Heart left ventricle (tissue), 16 donors: ENCODE measurements around the gene CADM2. TPM values are rescaled to one million over a fixed set of nuclear protein-coding genes. Genes with fewer than 3 reads are reported as not detected.

Experiments used
- ATAC-seq, 4 donors: fragments of 200-7000 bp; cut with Tn5 transposase; one replicate each; pipeline ENCODE4 v1.9.1; 2020 to 2022; ENCODE audit warnings: moderate library complexity in 4 of 4, mild to moderate bottlenecking in 3 of 4, moderate number of reproducible peaks in 1 of 4
- DNase-seq, 5 donors: peaks; one replicate each; pipeline ENCODE4 v3.0.0-alpha.2; 2020
- H3K27ac ChIP-seq, 12 donors: fragments of 200-600 bp; sonication (generic) in 4 of 12; one replicate each; pipeline versions ENCODE4 v1.5.0 to v1.8.0; 2016 to 2022; ENCODE audit warnings: mild to moderate bottlenecking in 2 of 12
- H3K27me3 ChIP-seq, 9 donors: fragments of 200-600 bp; sonication (generic) in 2 of 9; one replicate each; pipeline versions ENCODE4 v1.5.1 to v1.8.0; 2016 to 2022; ENCODE audit warnings: mild to moderate bottlenecking in 3 of 9
- H3K36me3 ChIP-seq, 9 donors: fragments of 200-600 bp; sonication (generic) in 2 of 9; one replicate each; pipeline versions ENCODE4 v1.5.0 to v1.8.0; 2018 to 2022; ENCODE audit warnings: mild to moderate bottlenecking in 2 of 9
- H3K4me1 ChIP-seq, 12 donors: fragments of 200-600 bp; sonication (generic) in 4 of 12; one replicate each; pipeline versions ENCODE4 v1.5.0 to v1.8.0; 2016 to 2022; ENCODE audit warnings: mild to moderate bottlenecking in 3 of 12
- H3K4me3 ChIP-seq, 12 donors: fragments of 200-600 bp; sonication (generic) in 4 of 12; one replicate each; pipeline versions ENCODE4 v1.5.0 to v1.8.0; 2017 to 2022; ENCODE audit warnings: mild to moderate bottlenecking in 9 of 12, moderate library complexity in 4 of 12
- H3K9me3 ChIP-seq, 12 donors: fragments of 200-600 bp; sonication (generic) in 4 of 12; one replicate each; pipeline versions ENCODE4 v1.5.0 to v1.8.0; 2016 to 2022; ENCODE audit warnings: mild to moderate bottlenecking in 1 of 12
- CTCF ChIP-seq, 12 donors: fragments of 200-600 bp; sonication (generic) in 4 of 12; IDR thresholded peaks; one replicate each; pipeline versions ENCODE4 v1.5.0 to v1.8.0; 2018 to 2022; ENCODE audit warnings: antibody characterized with exemption in 12 of 12, mild to moderate bottlenecking in 5 of 12
- POLR2A ChIP-seq, 2 donors: fragments of 450-650 bp; IDR thresholded peaks; one replicate each; pipeline ENCODE4 v1.6.1; 2017; ENCODE audit warnings: antibody characterized with exemption in 2 of 2, mild to moderate bottlenecking in 2 of 2, moderate library complexity in 2 of 2
- WGBS, 4 donors: extraction: QIAGEN DNeasy Blood & Tissue Kit in 2 of 4; methylation state at CpG; one replicate each; pipeline versions ENCODE4 v1.1.5 to v1.1.7; 2013 to 2018; 5-methylcytosine and 5-hydroxymethylcytosine counted together
- intact Hi-C, 10 donors: fragments of 100-400 bp; cut with DNase I; formaldehyde crosslinking; loops; one replicate each; pipeline versions ENCODE4 v1.11.1 to v1.14.2; 2022
- polyA plus RNA-seq, 2 donors: library from polyadenylated mRNA; stranded (reverse); fragments of 200-250 nt; gene quantifications; one replicate each; pipeline ENCODE4 v1.2.3, GENCODE V29; 2013
- total RNA-seq, 9 donors: library from RNA; depleted of rRNA in 2 of 9; stranded (reverse); fragments of >200 nt in 2 of 9; fragmentation: NEBNext Ultra II Directional in 3 of 9; extraction: Animal tissue kit (Norgen Biotek cat#: 25700) in 3 of 9; gene quantifications; one replicate each; pipeline versions ENCODE4 v1.1.0 to v1.2.4, GENCODE V29; 2016 to 2023
- donor health status: ischemic (EF 13 %, LVEDD 7.1; RV severe dilation, severe dysfunction).
- donor health status: healthy with polysubstance abuse.
- donor health status: DM: no; HTN: yes; CAD: no.
- donor health status: DM: no; HTN: no; CAD: no.
- donor health status: ischemic (EF 25% LVEDD 6.9; RV normal size, moderate dysfunction).
- donor health status: ischemic (EF 25% LVEDD 5.7; RV mildly dilated, moderate dysfunction).
- donor health status: healthy.
- donor health status: DM: yes; HTN: yes; CAD: no.
- donor health status: ischemic (EF 35%, LVEDD 5.7; RV mildly dilated, moderate dysfunction).
- donor health status: nonischemic (EF 11% LVEDD 7.7; RV severe dilation, severe dysfunction).
- donor health status: DM: yes; HTN: yes; CAD: no.
- donor health status: PGD.
- donor health status: ischemic (EF 29% LVEDD 5.4; RV normal size, mild dysfunction).
- donor health status: nonischemic (EF 23%, LVEDD 6.1; RV moderate dilation, normal function).

The CADM2 gene
- total and polyA plus RNA-seq, 11 donors, result 0.19 to 2.3 (median 0.69) TPM

GRCh38 chr3:85508659-85509058 lies 549.9 kb downstream of the CADM2 start:
- H3K27ac ChIP-seq, result no peak overlapping the region
- no peak overlapping the region for H3K4me3 ChIP-seq
- intact Hi-C loops, result no loop called here
- DNase-seq (no peak), ATAC-seq (no peak)
- no peaks in the 10 kb centered on the region for H3K36me3 ChIP-seq
- H3K9me3 ChIP-seq, result no peaks in the 10 kb centered on the region
- WGBS, 4 donors, result 53 to 74% (median 59%) methylated on average over 2 of the region's 2 CpGs
- TF ChIP-seq CTCF (IDR thresholded peaks at IDR 0.05) (no peak), POLR2A (IDR thresholded peaks at IDR 0.05) (no peak)
- no peaks in the 10 kb centered on the region for H3K4me1 ChIP-seq
- no peaks in the 10 kb centered on the region for H3K27me3 ChIP-seq

GRCh38 chr3:85516146-85516545 lies 557.4 kb downstream of the CADM2 start:
- TF ChIP-seq CTCF (IDR thresholded peaks at IDR 0.05), result no peak
- no peak for TF ChIP-seq POLR2A (IDR thresholded peaks at IDR 0.05)
- intact Hi-C loops, result loop anchor here in 1 of 10 donors (5.0 kb wide), 1 partner anchor 414 kb away; no protein-coding TSS in a partner anchor
- Histone ChIP-seq H3K27me3 (no peaks in the 10 kb centered on the region), H3K4me1 (no peaks in the 10 kb centered on the region), H3K4me3 (no peak overlapping the region), H3K36me3 (no peaks in the 10 kb centered on the region), H3K27ac (no peak overlapping the region), H3K9me3 (peaks cover 0 to 6% (median 0%) of the 10 kb centered on the region in 12 donors)
- ATAC-seq, result no peak
- DNase-seq, result no peak

DNA sequence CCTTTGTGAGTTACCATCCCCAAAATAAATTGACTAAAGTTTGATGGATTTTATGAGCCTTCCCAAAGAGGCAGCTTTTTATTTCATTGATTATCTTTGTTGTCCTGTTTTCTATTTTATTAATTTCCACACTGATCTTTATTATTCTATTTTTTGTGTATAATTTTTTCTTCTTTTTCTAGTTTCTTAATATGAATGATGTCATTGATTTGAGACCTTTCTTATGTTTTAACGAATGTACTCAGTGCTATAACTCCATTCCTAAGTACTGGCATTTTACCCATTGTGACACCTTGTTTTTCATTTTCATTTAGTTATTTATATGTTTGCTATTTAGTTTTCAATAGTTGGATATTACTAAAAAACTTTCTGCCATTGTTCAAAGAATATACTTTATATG lies 565.3 kb downstream of the CADM2 start:
- H3K9me3 ChIP-seq, result no peaks in the 10 kb centered on the region
- WGBS, 4 donors, result 83 to 88% (median 85%) methylated on average over 1 of the region's 1 CpG
- no peaks in the 10 kb centered on the region for H3K27me3 ChIP-seq
- ATAC-seq (no peak), DNase-seq (no peak)
- no peaks in the 10 kb centered on the region for H3K4me1 ChIP-seq
- H3K36me3 ChIP-seq, result no peaks in the 10 kb centered on the region
- intact Hi-C loops, result no loop called here
- TF ChIP-seq POLR2A (IDR thresholded peaks at IDR 0.05) (no peak), CTCF (IDR thresholded peaks at IDR 0.05) (no peak)
- H3K4me3 ChIP-seq, result no peak overlapping the region
- no peak overlapping the region for H3K27ac ChIP-seq

GRCh38 chr3:85525264-85525663 lies 566.5 kb downstream of the CADM2 start:
- ATAC-seq (no peak), DNase-seq (no peak)
- 35 to 54% (median 45%) methylated on average over 1 of the region's 1 CpG for WGBS, 4 donors
- intact Hi-C loops, result no loop called here
- Histone ChIP-seq H3K4me3 (no peak overlapping the region), H3K4me1 (no peaks in the 10 kb centered on the region), H3K27me3 (no peaks in the 10 kb centered on the region), H3K9me3 (no peaks in the 10 kb centered on the region), H3K27ac (no peak overlapping the region), H3K36me3 (no peaks in the 10 kb centered on the region)
- TF ChIP-seq POLR2A (IDR thresholded peaks at IDR 0.05), result no peak
- TF ChIP-seq CTCF (IDR thresholded peaks at IDR 0.05), result no peak
